Chondrocyte (in vitro differentiated cells): ENCODE results near the gene RFX1. TPM values are rescaled to one million over a fixed set of nuclear protein-coding genes. Genes with fewer than 3 reads are reported as not detected.
"Not testable (repeated sequence)": the region's sequence is repeated elsewhere in the genome, so short reads cannot be mapped to it uniquely, and the experiment has no call there.

Experiments used
- DNase-seq: peaks from one replicate; pipeline ENCODE4 v3.0.0; 2021; ENCODE audit warnings: mixed read lengths, low spot score
- H3K27ac Mint-ChIP-seq: one replicate; pipeline ENCODE4 v1.8.0; 2021; ENCODE audit warnings: mild to moderate bottlenecking, moderate library complexity, mixed read lengths; ENCODE audit not compliant: unreplicated experiment
- H3K27me3 Mint-ChIP-seq: 2 replicates; pipeline ENCODE4 v1.8.0; 2021; ENCODE audit warnings: low read depth, mixed read lengths
- H3K36me3 Mint-ChIP-seq: 2 replicates; pipeline ENCODE4 v1.8.0; 2021; ENCODE audit warnings: low read depth, mixed read lengths
- H3K4me1 Mint-ChIP-seq: 2 replicates; pipeline ENCODE4 v1.8.0; 2021; ENCODE audit warnings: low read depth, mild to moderate bottlenecking, mixed read lengths
- H3K4me3 Mint-ChIP-seq: one replicate; pipeline ENCODE4 v1.8.0; 2021; ENCODE audit warnings: mild to moderate bottlenecking, moderate library complexity, mixed read lengths; ENCODE audit not compliant: unreplicated experiment
- H3K9me3 Mint-ChIP-seq: 2 replicates; pipeline ENCODE4 v1.8.0; 2021; ENCODE audit warnings: low read depth, mixed read lengths
- total RNA-seq: library from RNA; stranded (reverse); gene quantifications from 3 replicates; pipeline ENCODE4 v1.2.1, GENCODE V29; 2021
- TF ChIP-seq, protein P1 (sequence below): fragments of 200-600 bp; sonication (generic); IDR thresholded peaks from 2 replicates; pipeline ENCODE4 v1.5.0; 2021; ENCODE audit warnings: antibody characterized with exemption, mild to moderate bottlenecking, moderate library complexity

RFX1 gene
- total RNA-seq, 1 donor from 2014 or later = 9.4 TPM

DNA sequence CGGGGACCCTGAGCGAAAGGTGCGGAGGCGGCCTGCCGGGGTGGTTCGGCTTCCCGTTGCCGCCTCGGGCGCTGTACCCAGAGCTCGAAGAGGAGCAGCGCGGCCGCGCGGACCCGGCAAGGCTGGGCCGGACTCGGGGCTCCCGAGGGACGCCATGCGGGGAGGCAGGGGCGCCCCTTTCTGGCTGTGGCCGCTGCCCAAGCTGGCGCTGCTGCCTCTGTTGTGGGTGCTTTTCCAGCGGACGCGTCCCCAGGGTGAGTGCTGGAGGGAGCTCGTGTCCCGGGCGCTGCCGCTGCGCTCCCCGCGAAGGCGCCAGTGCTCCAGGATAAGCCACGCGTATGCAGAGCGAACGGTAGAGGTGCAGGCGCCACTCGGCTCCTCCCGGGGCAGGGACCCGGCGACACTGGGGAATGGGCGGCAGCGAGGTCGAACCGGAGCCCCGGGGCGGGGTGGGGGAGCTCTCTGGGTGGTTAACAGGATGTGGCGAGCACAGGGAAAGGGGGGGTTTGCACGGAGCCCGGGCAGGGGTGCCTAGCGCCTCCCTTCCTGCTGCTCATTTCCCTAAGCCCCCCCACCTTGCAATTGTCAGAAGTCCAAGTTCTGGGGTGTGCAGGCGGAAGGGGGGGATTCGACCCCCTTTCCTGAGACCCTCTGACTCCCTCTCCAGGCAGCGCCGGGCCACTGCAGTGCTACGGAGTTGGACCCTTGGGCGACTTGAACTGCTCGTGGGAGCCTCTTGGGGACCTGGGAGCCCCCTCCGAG, 25.8 kb upstream of the RFX1 start, which contains the start of gene IL27RA:
Gene IL27RA (plus strand): TSS at position 44 of the 762 bp plus-strand sequence. CDS start 111 bp downstream, at position 155.
- Mint-ChIP-seq H3K27me3 (peaks cover 4% of the 10 kb centered on the region), H3K4me1 (peaks cover 11% of the 10 kb centered on the region), H3K4me3 (peak within 1 kb of the TSS; percentile 79), H3K9me3 (no peaks in the 10 kb centered on the region), H3K36me3 (no peaks in the 10 kb centered on the region), H3K27ac (peak within 1 kb of the TSS; percentile 45)
- DNase-seq = peak; percentile 82
- TF ChIP-seq, protein P1, sequence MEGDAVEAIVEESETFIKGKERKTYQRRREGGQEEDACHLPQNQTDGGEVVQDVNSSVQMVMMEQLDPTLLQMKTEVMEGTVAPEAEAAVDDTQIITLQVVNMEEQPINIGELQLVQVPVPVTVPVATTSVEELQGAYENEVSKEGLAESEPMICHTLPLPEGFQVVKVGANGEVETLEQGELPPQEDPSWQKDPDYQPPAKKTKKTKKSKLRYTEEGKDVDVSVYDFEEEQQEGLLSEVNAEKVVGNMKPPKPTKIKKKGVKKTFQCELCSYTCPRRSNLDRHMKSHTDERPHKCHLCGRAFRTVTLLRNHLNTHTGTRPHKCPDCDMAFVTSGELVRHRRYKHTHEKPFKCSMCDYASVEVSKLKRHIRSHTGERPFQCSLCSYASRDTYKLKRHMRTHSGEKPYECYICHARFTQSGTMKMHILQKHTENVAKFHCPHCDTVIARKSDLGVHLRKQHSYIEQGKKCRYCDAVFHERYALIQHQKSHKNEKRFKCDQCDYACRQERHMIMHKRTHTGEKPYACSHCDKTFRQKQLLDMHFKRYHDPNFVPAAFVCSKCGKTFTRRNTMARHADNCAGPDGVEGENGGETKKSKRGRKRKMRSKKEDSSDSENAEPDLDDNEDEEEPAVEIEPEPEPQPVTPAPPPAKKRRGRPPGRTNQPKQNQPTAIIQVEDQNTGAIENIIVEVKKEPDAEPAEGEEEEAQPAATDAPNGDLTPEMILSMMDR = peak; percentile 82

DNA sequence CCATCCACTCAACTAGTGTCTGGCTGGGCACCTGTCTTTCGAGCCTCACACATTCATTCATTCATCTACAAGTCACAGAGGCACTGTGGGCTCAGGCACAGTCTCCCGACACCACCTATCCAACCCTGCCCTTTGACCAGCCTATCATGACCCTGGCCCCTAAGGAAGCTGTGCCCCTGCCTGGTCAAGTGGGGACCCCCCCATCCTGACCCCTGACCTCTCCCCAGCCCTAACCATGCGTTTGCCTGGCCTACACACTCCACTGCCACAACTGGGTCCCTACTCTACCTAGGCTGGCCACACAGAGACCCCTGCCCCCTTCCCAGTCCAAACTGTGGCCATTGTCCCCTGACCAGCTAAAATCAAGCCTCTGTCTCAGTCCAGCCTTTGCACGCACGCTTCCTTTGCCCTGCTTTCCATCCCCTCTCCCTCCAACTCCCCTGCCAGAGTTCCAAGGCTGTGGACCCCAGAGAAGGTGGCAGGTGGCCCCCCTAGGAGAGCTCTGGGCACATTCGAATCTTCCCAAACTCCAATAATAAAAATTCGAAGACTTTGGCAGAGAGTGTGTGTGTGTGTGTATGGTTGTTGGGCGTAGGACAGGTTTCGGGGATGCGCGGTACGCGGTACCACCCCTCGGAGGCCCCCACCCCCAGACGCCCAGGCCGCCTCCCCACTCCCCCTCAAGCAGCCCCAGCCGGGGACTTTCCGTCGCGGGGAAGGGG, 25.0 kb upstream of the RFX1 start:
- H3K4me1 Mint-ChIP-seq = peaks cover 9% of the 10 kb centered on the region
- H3K4me3 Mint-ChIP-seq = peak overlapping the region; percentile 59
- H3K36me3 Mint-ChIP-seq = no peaks in the 10 kb centered on the region
- TF ChIP-seq, protein P1 = no peak
- no peak overlapping the region for H3K27ac Mint-ChIP-seq
- no peak for DNase-seq
- no peaks in the 10 kb centered on the region for H3K9me3 Mint-ChIP-seq
- peaks cover 4% of the 10 kb centered on the region for H3K27me3 Mint-ChIP-seq

DNA sequence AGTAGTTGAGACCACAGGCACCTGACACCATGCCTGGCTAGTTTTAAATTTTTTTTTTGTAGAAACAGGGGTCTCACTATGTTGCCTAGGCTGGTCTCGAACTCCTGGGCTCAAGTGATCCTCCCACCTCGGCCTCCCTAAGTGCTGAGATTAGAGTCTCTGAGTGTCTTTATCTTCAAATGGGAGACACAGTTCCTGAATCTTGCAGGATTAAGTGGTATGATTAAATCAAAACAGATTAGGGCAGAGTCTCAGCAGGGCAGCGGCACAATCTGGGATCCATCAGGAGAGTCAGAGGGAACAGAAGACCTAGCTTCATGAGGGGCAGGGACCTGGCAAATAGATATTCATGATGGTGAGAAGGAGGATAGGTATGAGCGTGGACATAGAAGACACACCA, 22.8 kb upstream of the RFX1 start:
- no peak overlapping the region for H3K27ac Mint-ChIP-seq
- DNase-seq = no peak
- no peaks in the 10 kb centered on the region for H3K9me3 Mint-ChIP-seq
- H3K36me3 Mint-ChIP-seq = no peaks in the 10 kb centered on the region
- peaks cover 4% of the 10 kb centered on the region for H3K27me3 Mint-ChIP-seq
- H3K4me3 Mint-ChIP-seq = no peak overlapping the region
- peaks cover 5% of the 10 kb centered on the region for H3K4me1 Mint-ChIP-seq
- TF ChIP-seq, protein P1 = no peak

DNA sequence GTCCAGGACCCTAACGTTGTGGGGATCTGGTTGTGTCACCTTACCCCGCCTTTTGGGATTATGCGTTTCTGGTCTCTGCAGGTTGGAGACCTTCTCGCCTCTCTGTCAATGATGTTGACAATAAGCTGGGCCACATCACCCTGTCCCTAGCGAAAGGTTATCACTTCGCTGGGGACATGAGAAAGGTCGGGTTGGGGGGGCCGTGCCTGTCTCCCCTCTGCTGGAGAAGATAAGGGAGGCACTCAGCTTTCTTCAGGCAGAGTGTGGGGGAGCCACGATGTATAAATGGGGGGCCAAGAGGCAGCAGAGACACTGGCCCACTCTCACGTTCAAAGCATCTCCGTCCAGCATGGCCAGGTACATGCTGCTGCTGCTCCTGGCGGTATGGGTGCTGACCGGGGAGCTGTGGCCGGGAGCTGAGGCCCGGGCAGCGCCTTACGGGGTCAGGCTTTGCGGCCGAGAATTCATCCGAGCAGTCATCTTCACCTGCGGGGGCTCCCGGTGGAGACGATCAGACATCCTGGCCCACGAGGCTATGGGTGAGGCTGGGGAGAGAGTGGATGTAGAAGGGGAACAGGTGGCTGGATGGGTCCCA, 21.8 kb upstream of the RFX1 start, which contains the start of gene RLN3:
Gene RLN3 (plus strand): TSS at position 293 of the 595 bp plus-strand sequence. CDS start 57 bp downstream, at position 350.
- DNase-seq = no peak
- H3K4me3 Mint-ChIP-seq = no peak within 1 kb of the TSS
- TF ChIP-seq, protein P1 = no peak
- no peaks in the 10 kb centered on the region for H3K36me3 Mint-ChIP-seq
- H3K9me3 Mint-ChIP-seq = no peaks in the 10 kb centered on the region
- no peak within 1 kb of the TSS for H3K27ac Mint-ChIP-seq
- H3K4me1 Mint-ChIP-seq = peaks cover 10% of the 10 kb centered on the region
- peaks cover 4% of the 10 kb centered on the region for H3K27me3 Mint-ChIP-seq

DNA sequence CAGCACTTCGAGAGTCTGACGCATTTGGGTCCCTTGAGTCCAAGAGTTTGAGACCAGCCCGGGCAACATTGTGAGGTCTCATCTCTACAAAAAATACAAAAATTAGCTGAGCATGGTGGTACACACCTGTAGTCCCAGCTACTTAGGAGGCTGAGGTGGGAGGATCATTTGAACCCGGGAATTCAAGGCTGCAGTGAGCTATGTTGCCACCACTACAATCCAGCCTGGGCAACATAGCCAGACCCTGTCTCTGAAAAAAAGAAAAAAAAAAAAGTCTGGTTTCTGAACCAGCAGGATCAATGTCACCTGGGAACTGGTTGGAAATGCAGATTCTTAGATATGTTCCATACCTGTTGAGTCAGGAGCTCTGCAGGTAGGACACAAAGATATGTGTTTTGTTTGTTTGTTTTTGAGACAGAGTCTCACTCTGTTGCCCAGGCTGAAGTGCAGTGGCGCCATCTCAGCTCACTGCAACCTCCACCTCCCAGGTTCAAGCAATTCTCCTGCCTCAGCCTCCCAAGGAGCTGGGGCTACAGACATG, 20.6 kb upstream of the RFX1 start:
- H3K27me3 Mint-ChIP-seq, H3K4me3 Mint-ChIP-seq, H3K9me3 Mint-ChIP-seq, DNase-seq, H3K27ac Mint-ChIP-seq, H3K36me3 Mint-ChIP-seq: not testable (repeated sequence)
- peaks cover 10% of the 10 kb centered on the region for H3K4me1 Mint-ChIP-seq
